Anterior cingulate cortex (tissue), 58 donors: ENCODE results near the gene FAM200C.
A peak's percentile ranks its signal among the peaks of the same experiment; 100 is the strongest.

Experiments used
- DNase-seq, 58 donors: peaks; one replicate each; lab custom pipeline; 2025; lab: John Stamatoyannopoulos, UW

Gene FAM200C

DNA sequence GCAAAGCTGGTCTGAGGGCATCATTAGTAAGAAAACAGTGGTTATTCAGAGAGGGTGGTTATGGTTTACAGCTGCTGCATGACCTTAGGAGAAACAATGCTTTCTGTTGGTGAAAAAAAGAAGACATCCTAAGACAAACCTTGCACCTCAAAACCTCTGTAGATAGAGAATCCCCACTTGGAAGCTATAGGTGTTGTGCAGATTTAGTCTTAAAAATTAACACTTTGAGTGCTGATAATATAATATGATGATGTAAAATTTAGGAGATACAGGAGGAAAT, 20.4 kb upstream of the FAM200C start:
- DNase-seq: no peak

DNA sequence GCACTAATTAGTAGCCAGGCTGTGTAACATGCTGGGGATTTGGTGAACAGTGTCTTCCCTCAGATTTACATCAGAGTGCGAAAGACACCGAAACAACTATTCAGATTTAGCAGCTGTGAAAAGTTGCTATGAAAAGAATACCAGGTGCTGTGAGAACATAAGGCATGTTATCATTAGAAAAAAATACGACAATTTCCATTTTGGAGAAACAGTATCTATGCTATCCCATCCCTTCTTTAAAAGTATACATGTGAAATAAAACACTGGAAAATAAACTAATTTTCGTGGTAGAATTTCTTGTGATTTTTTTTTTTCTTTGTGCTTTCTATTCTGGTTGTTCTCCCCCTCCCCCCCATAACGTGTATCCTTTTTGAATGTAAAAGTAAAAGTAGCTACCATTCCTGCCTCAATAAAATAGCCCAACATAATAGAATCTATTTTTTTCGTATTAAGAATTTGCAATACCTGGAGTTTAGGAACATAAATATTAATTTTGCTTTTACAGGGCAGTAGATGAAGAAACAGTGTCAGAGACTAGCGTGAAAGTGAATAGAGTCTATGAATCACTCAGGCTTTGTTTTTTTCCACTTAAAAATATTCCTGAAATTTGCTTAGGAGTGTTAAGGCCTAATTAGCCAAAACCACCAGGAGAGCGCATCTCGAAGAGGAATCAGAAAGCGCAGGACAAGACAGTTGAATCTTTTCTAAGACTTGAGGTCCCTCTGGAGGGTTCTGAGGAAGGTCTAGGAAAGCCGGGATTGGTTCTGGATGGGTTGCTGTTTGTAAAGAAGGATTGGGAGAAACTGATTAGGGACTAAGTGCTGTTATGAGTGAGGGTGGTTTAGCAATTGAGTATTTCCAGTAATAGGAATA, 19.8 kb upstream of the FAM200C start:
- peak in 1 of 58 donors; percentile 71 for DNase-seq

DNA sequence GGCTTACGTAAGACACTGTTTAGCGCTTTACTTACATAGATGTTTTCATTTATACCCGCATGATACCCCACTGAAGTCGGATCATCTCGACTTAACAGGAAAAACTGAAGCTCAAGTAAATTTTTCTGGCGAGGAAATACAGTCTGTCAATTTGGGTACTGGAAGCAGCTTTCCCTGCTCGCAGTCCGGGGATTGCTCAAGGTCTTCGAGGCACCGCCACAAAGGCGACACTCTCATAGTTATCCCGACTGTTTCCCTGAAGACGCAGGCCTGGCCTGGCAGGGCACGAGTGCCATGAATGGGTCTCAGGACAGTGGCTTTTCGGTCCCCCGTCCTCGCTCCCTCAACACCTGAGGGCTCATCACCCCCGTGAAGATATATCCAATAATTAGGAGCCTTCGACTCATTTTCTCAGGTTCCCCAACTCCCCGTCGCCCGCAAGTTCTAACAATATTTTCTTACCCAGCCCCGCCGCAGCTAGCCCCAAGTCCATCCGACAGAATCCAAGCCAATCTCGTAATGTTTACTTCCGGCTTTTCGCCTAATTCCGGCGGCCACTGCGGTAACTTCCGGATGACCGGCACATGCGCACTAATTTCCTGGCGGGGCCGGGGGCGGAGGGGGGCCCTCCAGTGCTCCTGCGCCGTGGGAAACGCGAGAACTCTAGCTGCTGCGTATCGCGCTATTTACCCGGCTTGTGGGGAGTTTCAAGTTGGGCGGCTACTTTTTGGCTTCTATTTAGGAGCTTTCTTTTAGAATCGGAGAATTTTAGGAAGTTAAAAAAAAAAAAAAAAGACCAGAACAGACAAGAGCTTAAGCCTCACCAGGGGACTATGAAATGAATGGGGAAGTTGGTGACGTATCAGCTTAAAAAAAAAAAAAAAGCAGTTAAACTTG, 19.0 kb upstream of the FAM200C start, which contains the start of gene SLU7:
TSS of gene SLU7 (minus strand) at position 521 of the 897 bp plus-strand sequence. CDS start 3,787 bp downstream, outside the sequence.
- DNase-seq: peak; percentile 29 to 91 (median 84)

DNA sequence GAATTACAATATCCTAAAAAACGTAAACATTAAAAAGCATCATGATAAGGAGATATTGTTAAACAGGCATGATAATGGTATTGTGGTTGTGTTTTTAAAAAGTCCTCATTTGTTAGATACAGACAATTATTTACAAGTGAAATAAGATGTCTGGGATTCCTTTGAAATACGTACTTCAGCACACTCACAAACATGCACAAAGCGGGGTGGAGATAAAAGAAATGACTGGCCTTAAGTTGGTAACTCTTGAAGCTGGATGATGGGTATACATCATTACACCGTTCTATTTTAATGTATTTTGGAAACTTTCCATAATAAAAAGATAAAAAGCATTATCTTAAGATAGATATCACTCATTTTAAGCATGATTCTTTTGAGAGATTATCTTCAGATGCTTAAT, 1.0 kb downstream of the FAM200C start:
- DNase-seq: no peak

DNA sequence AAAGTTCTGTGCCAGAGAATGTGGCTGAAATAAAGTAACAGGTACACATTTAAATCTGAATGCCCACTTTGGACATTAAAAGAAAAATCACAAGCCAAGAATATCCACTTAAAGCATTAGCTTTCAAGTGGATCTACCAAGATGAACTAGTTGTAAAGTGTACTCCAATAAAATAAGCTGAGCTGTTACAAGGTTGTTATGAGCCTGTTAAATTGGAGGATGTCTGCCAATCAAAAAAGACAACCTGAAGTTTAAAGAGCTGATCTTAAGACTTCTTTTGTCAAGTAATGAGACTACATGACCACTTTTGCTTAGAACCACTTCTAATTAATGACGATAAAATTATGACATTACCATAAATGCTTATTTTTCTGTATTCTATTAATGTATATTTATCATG, 2.4 kb downstream of the FAM200C start:
- DNase-seq: no peak

DNA sequence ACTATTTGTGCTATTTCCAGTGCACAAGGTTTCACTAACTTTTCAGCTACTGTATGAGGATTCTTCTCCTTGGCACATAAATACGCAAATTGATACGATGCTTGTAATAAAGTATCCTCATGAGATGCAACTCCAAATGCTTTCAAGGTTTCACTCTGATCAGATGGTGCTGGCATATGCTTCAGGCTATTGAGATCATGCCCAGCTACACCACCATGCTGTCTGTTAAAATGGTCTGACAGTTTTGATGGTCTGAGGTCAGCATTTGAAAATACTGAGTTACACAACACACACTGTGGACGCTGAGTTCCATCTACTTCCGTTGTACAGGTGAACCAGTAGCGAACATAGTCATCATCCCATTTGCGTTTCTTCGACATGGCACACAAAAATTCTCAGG, 4.7 kb downstream of the FAM200C start:
- DNase-seq: no peak

- DNase-seq: no peak
These were observed 8.8 kb downstream of the FAM200C start for GRCh38 chr5:160390787-160391696.

GRCh38 chr5:160387445-160387844, 12.4 kb downstream of the FAM200C start:
- no peak for DNase-seq

- DNase-seq: no peak
These were observed 14.4 kb downstream of the FAM200C start for GRCh38 chr5:160385496-160385895.

- no peak for DNase-seq
These were observed 15.2 kb downstream of the FAM200C start for GRCh38 chr5:160384681-160385080.

DNA sequence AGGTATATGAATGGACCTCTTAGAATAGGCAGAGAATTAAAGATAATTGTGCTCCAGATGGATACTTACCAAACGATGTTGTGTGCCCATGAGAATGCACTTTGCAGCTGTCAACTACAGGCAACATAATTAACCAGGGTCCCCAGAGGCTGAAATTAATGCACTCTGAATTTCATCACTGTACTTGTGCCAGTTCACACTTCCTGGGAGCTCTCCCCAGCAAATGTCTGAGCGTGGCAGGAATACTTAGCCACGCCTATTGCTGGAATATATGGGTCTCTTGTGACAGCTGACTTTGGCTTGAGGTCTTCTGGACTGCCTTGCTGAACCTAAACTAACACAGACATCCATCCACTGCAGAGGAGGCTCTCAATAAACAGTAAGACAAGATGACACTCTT, 17.5 kb downstream of the FAM200C start:
- no peak for DNase-seq

DNA sequence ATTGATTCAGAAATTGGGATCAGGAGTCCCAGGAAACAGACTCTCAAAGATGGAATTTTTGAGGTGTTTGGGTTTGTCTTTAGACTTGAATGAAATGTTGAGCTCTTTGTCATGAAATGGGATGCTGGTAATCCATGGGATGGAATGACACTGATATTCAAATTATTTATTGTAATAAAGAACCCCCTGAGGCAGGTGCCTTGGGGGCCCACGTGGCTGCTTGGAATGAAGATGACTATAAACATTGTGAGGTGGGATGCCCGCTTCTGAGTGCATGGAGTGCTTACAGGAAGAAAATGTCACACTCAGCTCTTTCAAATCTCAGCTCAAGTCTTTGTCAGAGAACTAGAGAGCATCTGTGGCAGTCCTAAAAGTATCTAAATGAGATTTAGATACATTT, 19.8 kb downstream of the FAM200C start:
- no peak for DNase-seq

DNA sequence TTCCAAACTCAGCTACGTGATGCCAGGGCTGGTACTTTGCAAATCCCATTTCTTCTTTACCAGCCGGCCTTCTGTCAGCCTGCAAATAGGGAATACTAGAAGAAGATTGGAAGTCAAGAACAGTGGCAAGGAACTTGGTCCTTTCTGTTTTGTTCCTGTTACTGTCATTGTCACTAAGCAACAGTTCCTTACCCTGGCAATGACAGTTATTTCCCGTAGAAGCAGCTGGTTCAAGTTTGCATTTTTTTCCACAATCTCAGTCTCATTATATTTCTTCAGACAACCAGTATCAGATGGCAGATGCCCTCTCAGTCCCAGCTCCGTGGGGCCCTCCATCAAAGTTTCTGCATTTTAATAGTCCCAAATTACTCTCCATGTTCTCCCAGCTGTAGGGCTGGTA, 20.3 kb downstream of the FAM200C start:
- DNase-seq: no peak

- no peak for DNase-seq
These were observed 21.5 kb downstream of the FAM200C start for GRCh38 chr5:160378330-160378729.

DNA sequence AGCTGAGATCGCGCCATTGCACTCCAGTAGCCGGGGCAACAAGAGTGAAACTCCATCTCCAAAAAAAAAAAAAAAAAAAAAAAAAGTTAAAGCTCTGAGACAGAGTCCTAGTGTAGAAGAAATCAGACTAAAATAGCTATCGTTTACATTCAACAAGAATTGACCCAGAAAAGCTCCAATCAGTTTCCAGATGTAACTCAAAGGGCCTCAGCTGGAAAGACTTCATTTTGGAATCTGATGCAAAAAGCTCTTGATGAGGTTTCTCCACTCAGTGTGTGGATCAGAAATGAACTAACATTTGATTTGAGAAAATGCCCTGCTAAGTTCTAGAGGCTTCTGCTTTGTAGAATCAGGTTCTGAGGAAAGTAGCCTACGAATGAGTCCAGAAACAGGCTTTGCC, 22.2 kb downstream of the FAM200C start:
- no peak for DNase-seq

- DNase-seq: no peak
These were observed 23.4 kb downstream of the FAM200C start for GRCh38 chr5:160376416-160376815.

DNA sequence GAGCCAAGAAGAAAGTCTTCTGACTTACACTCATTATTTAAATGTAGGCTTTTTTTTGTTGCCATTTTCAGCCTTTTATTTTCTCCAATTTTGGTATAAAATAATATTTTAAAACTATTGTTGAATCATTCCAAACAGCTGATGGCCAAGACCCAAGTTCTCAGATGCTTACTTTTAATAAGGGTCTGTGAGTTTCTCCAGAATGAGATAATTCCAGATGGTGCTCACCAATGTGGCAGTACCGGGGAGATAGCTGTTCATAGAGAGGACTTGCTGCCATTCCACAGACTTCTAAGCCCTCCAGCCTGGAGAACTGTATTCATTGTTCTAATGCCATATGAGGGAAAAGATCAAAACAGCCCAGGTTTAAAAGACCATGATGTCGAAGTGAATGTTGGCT, 24.2 kb downstream of the FAM200C start:
- DNase-seq: no peak

DNA sequence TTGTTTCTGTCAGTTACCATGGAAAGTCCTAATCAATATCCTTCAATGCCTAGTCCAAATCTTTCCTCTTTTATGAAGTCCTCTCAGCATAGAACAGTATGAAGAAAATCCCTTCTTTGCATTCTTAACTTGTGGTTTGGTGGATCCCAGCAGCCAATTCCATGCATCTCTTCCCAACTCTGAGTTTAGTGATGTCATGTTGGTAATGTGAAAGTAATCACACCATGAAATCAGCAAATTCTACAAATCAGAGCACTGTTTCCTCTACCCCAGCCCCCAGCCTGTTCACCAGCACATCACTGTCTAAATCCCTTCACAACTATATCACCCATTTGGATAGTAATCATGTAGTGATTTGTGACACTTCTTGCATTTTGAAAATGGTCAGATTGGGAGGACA, 24.7 kb downstream of the FAM200C start:
- DNase-seq: no peak

DNA sequence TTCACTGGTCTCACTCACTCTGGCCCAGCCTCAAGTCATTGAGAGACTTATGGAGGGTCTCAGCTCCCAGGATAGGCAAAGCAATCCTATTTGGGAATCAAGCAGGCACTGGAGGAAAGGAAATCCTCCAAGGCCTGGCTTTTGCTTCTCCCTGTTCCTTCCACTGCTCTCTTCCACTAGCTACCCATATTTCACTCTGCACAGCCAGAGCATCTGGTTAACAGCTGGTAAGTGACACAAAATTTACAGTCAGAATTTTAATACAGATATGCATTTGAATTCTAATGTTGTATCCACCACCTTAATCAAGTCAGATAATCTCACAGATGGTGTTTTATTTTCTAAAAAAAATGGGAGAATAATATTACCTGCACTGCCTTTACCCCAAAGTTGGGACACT, 28.6 kb downstream of the FAM200C start:
- DNase-seq: no peak

DNA sequence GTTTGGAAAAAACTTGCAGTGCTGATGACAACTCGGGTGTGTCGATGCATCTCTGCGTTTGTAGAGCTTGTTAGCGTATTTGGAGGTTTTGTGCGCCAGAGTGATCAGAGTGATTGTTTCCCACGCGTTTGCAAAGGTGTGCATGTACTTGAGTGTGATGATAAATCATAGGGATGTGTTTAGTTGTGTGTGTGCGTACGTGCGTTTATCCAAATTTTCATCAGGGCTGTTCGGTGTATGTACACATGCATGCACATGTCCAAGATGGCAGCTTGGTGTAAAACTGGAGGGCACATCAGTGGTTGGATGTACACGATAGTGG, 29.2 kb downstream of the FAM200C start:
- DNase-seq: peak in 1 of 58 donors; percentile 53
